HepG2 (cell line): ENCODE data around the gene ZNF792. TPM values are rescaled to one million over a fixed set of nuclear protein-coding genes. Genes with fewer than 3 reads are reported as not detected.

Experiments
- ARID2 ChIP-seq: sonication (generic); formaldehyde crosslinking; IDR thresholded peaks from 2 replicates; pipeline ENCODE4 v1.8.1; 2022; ENCODE audit warnings: mild to moderate bottlenecking, missing genetic modification reagents, borderline replicate concordance
- BORCS8-MEF2B ChIP-seq: sonication (generic); formaldehyde crosslinking; IDR thresholded peaks from 2 replicates; pipeline ENCODE4 v1.8.0; 2022; ENCODE audit warnings: mild to moderate bottlenecking, missing genetic modification reagents
- CBX2 ChIP-seq, 2 experiments: fragments of 200-600 bp in 1 of 2; sonication (generic); formaldehyde crosslinking in 1 of 2; IDR thresholded peaks; 2 replicates each; pipeline versions ENCODE4 v1.7.0 to v1.8.1; 2018 to 2022; ENCODE audit warnings: low read depth in 2 of 2, low read length in 1 of 2, mild to moderate bottlenecking in 1 of 2, missing genetic modification reagents in 1 of 2
- ESRRA ChIP-seq: sonication (generic); formaldehyde crosslinking; IDR thresholded peaks from 2 replicates; pipeline ENCODE4 v1.5.1; 2020; ENCODE audit warnings: mild to moderate bottlenecking, low read depth, missing genetic modification reagents
- IRX3 ChIP-seq: sonication (generic); formaldehyde crosslinking; IDR thresholded peaks from 2 replicates; pipeline ENCODE4 v1.8.1; 2023; ENCODE audit warnings: mild to moderate bottlenecking, low read depth, missing genetic modification reagents, borderline replicate concordance
- KAT8 ChIP-seq: IDR thresholded peaks from 2 replicates; pipeline ENCODE4 v1.6.1; 2016; ENCODE audit warnings: missing genetic modification reagents, missing compliant biosample characterization
- MXI1 ChIP-seq: IDR thresholded peaks from 3 replicates; pipeline ENCODE4 v1.6.1; 2012; ENCODE audit warnings: low read depth, low read length, inconsistent platforms, borderline replicate concordance
- NFE2L2 ChIP-seq: fragments of 150-350 bp; IDR thresholded peaks from 2 replicates; pipeline ENCODE4 v1.6.1; 2014; ENCODE audit warnings: low read length
- PITX1 ChIP-seq: sonication (generic); formaldehyde crosslinking; IDR thresholded peaks from 2 replicates; pipeline ENCODE4 v1.5.1; 2020; ENCODE audit warnings: mild to moderate bottlenecking, missing genetic modification reagents
- POLR2G ChIP-seq: fragments of 200-400 bp; formaldehyde crosslinking; IDR thresholded peaks from 2 replicates; pipeline ENCODE4 v1.6.1; 2018; ENCODE audit warnings: mild to moderate bottlenecking, low read depth, low read length, moderate library complexity
- SALL1 ChIP-seq: sonication (generic); formaldehyde crosslinking; IDR thresholded peaks from 2 replicates; pipeline ENCODE4 v1.8.0; 2022; ENCODE audit warnings: mild to moderate bottlenecking, missing genetic modification reagents
- SP1 ChIP-seq, 2 experiments: fragments of 450-650 bp in 1 of 2; sonication (generic) in 1 of 2; formaldehyde crosslinking in 1 of 2; IDR thresholded peaks; 2 replicates each; pipeline versions ENCODE4 v1.4.0 to v1.6.1; 2016 to 2020; ENCODE audit warnings: missing genetic modification reagents in 1 of 2
- ZMYM2 ChIP-seq: sonication (generic); formaldehyde crosslinking; IDR thresholded peaks from 2 replicates; pipeline ENCODE4 v1.8.0; 2022; ENCODE audit warnings: mild to moderate bottlenecking, missing genetic modification reagents
- ZNF34 ChIP-seq: sonication (generic); formaldehyde crosslinking; IDR thresholded peaks from 2 replicates; pipeline ENCODE4 v1.4.0; 2020; ENCODE audit warnings: mild to moderate bottlenecking, missing genetic modification reagents, borderline replicate concordance
- ZNF614 ChIP-seq: IDR thresholded peaks from 2 replicates; pipeline ENCODE4 v1.6.1; 2018; ENCODE audit warnings: missing biosample characterization, missing genetic modification reagents, inconsistent platforms, borderline replicate concordance
- ZNF75D ChIP-seq: sonication (generic); formaldehyde crosslinking; IDR thresholded peaks from 2 replicates; pipeline ENCODE4 v1.8.1; 2023; ENCODE audit warnings: missing genetic modification reagents, mild to moderate bottlenecking, borderline replicate concordance
- ZNF850 ChIP-seq: sonication (generic); formaldehyde crosslinking; conservative IDR thresholded peaks from 2 replicates; pipeline ENCODE4 v1.9.0; 2021; ENCODE audit warnings: mild to moderate bottlenecking, missing genetic modification reagents
- ZNF879 ChIP-seq: sonication (generic); formaldehyde crosslinking; IDR thresholded peaks from 2 replicates; pipeline ENCODE4 v1.8.1; 2023; ENCODE audit warnings: missing genetic modification reagents
- polyA plus RNA-seq, 8 experiments: library from polyadenylated mRNA; depleted of rRNA in 3 of 8; stranded (reverse) in 7 of 8; unstranded in 1 of 8; fragments of >200 nt; fragmentation: Illumina TruSeq in 4 of 8; extraction: Trizol in 4 of 8; gene quantifications; 2 replicates each; pipeline versions ENCODE4 v1.2.1 to v1.2.3, GENCODE V29; 2011 to 2016; ENCODE audit warnings: low read depth in 4 of 8, missing spikeins in 1 of 8, mixed read lengths in 1 of 8; ENCODE audit not compliant: insufficient read depth in 1 of 8
- total RNA-seq, 5 experiments: library from RNA; depleted of rRNA; stranded (reverse); fragments of >200 nt; fragmentation: Illumina TruSeq; extraction: Trizol; gene quantifications; 2 replicates each; pipeline ENCODE4 v1.2.3, GENCODE V29; 2016; ENCODE audit warnings: low read depth in 1 of 5
- TF ChIP-seq, protein P1 (sequence below): IDR thresholded peaks from 2 replicates; pipeline ENCODE4 v1.6.1; 2016; ENCODE audit warnings: mild to moderate bottlenecking
- TF ChIP-seq, protein P2 (sequence below): sonication (generic); formaldehyde crosslinking; IDR thresholded peaks from 2 replicates; pipeline ENCODE4 v1.8.1; 2023; ENCODE audit warnings: missing genetic modification reagents, mild to moderate bottlenecking, borderline replicate concordance

Gene ZNF792
- total and polyA plus RNA-seq, 2 of the 13 experiments (the other 11 are each of a cell fraction or from before 2014, with no cell fraction given), result 5.5 to 11.5 TPM

DNA sequence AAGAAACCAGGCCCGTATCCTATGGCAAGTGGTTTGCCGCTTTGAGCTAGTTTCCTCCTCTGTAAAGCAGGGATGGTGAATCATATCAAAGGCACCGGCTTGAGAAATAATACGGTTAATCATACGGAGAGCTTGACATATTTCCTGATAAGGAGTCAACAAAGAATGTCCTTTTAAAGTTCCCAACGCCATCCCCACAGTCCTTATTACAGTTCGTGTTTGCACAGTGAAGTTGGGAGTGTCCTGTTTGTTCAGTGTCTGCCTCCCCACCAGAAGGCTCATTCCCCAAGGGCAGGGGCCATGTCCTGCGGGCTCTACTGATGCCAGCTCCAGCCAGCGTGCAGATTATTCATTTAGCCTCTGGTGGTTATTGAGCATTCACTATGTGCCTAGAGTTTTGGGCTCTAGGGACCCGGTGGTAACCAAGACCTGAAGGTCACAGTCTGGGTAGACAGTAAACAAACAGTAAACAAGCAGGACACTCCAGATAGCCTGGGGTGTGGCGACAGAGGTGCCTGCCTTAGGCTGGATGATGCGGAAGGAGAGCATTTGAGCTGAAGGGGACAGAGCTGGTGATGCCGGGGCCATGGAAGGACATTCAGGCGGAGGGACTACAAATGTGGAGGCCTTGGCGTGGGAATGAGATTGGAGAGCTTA, 42.4 kb upstream of the ZNF792 start (continued):
- TF ChIP-seq ZNF879 (CRISPR knock-in tag) (no peak), ZNF614 (CRISPR knock-in tag) (peak; percentile 69), SALL1 (CRISPR knock-in tag) (peak; percentile 96), MXI1 (peak; percentile 54; the same call in 1 of the 3 replicates), ZNF850 (CRISPR knock-in tag) (no peak), SP1 (IDR thresholded peaks at IDR 0.05) (no peak), SP1 (CRISPR knock-in tag; IDR thresholded peaks at IDR 0.05) (peak; percentile 62), IRX3 (CRISPR knock-in tag) (no peak), ZNF34 (CRISPR knock-in tag) (0 out of 2 replicates have a peak, but pooled peaks have one; percentile 61), ARID2 (CRISPR knock-in tag) (no peak), KAT8 (CRISPR knock-in tag) (peak; percentile 61), BORCS8-MEF2B (CRISPR knock-in tag) (0 out of 2 replicates have a peak, but pooled peaks have one; percentile 29), POLR2G (peak; percentile 64), ZMYM2 (0 out of 2 replicates have a peak, but pooled peaks have one; percentile 59), ESRRA (CRISPR knock-in tag) (peak; percentile 73; the same call in 1 of the 2 replicates), ZNF75D (no peak), CBX2 (IDR thresholded peaks at IDR 0.05; ENCODE audit: low read depth, low read length) (no peak), CBX2 (CRISPR knock-in tag; IDR thresholded peaks at IDR 0.05; ENCODE audit: low read depth) (no peak), NFE2L2 (no peak), PITX1 (CRISPR knock-in tag) (peak; percentile 86)
- TF ChIP-seq, protein P1, sequence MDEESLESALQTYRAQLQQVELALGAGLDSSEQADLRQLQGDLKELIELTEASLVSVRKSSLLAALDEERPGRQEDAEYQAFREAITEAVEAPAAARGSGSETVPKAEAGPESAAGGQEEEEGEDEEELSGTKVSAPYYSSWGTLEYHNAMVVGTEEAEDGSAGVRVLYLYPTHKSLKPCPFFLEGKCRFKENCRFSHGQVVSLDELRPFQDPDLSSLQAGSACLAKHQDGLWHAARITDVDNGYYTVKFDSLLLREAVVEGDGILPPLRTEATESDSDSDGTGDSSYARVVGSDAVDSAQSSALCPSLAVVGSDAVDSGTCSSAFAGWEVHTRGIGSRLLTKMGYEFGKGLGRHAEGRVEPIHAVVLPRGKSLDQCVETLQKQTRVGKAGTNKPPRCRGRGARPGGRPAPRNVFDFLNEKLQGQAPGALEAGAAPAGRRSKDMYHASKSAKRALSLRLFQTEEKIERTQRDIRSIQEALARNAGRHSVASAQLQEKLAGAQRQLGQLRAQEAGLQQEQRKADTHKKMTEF (CRISPR knock-in tag), result peak; percentile 90
- TF ChIP-seq, protein P2, sequence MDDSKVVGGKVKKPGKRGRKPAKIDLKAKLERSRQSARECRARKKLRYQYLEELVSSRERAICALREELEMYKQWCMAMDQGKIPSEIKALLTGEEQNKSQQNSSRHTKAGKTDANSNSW (CRISPR knock-in tag), result no peak
